ENCODE results near the gene TMSB10.

The TMSB10 gene

DNA sequence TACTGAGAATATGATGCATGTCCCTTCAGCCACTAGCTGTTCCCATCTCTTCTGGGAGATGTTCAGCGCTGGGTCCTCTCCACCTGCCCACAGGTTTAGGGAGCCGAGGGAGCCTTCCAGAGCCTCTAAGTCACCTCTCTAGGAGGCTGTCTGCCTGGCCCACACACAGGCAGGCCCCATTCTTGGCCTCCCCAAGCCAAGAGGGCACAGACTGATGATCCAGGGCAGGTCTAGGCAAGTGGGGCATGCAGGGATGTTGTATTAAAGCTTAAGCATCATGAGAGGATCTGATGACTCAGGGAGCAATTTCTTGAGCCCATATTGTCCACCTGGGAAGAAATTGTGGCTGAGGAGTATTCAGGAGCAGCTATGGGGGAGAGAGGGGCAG is 19.9 kb downstream of the TMSB10 start:
- Histone ChIP-seq H3K9me2 (replicated peaks; ENCODE audit: insufficient read depth, low read length) (no peaks in the 10 kb centered on the region), H3K4me2 (ENCODE audit: low read depth, low read length, poor library complexity, severe bottlenecking) (peak overlapping the region; percentile 62), H3K27me3 (ENCODE audit: low read length) (no peaks in the 10 kb centered on the region), H3K9me3 (ENCODE audit: insufficient read depth, low read length) (no peaks in the 10 kb centered on the region), H4K20me1 (ENCODE audit: low read depth, low read length) (no peaks in the 10 kb centered on the region), H3K9ac (ENCODE audit: low read length) (no peak overlapping the region), H2AFZ (ENCODE audit: low read depth, low read length, severe bottlenecking) (peak overlapping the region; percentile 32), H3K27ac (ENCODE audit: low read depth, low read length) (no peak overlapping the region), H3K36me3 (ENCODE audit: low read length) (no peaks in the 10 kb centered on the region), H3K4me3 (ENCODE audit: insufficient read depth, low read length, poor library complexity, severe bottlenecking) (no peak overlapping the region), H3F3A (ENCODE audit: insufficient read depth) (peaks cover 13% of the 10 kb centered on the region; the same call in 1 of the 2 replicates), H3K79me2 (ENCODE audit: insufficient read depth, low read length) (no peaks in the 10 kb centered on the region)
- TF ChIP-seq EZH2phosphoT487 (conservative IDR thresholded peaks at IDR 0.05; ENCODE audit: low read length) = no peak
- TF ChIP-seq, protein P1, sequence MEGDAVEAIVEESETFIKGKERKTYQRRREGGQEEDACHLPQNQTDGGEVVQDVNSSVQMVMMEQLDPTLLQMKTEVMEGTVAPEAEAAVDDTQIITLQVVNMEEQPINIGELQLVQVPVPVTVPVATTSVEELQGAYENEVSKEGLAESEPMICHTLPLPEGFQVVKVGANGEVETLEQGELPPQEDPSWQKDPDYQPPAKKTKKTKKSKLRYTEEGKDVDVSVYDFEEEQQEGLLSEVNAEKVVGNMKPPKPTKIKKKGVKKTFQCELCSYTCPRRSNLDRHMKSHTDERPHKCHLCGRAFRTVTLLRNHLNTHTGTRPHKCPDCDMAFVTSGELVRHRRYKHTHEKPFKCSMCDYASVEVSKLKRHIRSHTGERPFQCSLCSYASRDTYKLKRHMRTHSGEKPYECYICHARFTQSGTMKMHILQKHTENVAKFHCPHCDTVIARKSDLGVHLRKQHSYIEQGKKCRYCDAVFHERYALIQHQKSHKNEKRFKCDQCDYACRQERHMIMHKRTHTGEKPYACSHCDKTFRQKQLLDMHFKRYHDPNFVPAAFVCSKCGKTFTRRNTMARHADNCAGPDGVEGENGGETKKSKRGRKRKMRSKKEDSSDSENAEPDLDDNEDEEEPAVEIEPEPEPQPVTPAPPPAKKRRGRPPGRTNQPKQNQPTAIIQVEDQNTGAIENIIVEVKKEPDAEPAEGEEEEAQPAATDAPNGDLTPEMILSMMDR (IDR thresholded peaks at IDR 0.05; ENCODE audit: insufficient read depth, low read length, poor library complexity, severe bottlenecking) = no peak

DNA sequence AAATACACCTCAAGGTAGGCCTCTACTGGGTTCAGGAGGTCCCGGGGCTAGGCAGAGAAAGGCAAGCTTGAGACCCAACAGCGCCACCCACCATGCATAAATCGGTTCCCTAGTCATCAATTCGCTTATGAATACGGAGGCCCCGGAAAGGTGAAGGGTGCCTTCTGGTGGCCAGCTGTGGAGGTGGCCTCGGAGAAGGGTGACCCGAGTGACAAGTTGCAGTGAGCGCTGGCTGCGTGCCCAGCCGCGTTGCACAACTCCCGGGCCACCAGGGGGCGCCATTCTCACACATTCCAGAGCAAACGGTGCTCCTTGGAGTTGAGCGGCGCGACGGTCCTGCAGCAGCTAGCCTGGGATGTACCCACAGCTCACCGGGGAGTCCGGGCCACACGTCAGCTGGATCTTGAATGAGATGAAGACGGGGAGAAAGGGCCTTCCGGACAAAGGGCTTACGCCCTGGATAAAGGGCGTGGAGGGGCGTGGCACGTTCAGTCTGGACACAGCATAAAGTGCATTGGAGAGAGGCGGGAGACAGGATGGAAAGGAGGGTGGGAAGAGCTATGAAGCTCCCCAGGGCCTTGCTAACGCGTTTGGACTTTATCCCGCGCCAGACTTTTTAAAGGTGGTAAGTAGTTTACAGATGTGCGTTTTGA is 20.4 kb downstream of the TMSB10 start:
- no peak overlapping the region; the same call in 1 of the 2 replicates for H3K27ac ChIP-seq (ENCODE audit: low read depth, low read length)

DNA sequence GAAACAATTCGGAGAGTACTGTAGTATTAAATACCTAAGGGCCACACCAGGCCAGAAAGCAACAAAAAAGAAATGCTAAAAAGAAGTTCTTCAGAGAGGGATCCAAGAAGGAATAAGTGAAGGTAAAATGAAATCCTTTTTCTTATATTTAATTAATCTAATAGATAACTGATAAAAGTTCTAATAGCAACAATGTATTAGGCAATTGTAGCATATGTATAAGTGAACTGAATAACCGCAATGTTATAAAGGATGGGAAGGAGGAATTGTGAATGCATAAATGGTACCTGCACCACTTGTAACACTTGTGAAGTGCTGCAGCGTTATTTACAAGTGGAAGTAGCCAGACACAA is 21.8 kb downstream of the TMSB10 start:
- peak overlapping the region; percentile 83 for H3K27ac ChIP-seq (ENCODE audit: low read depth, low read length)
- peak overlapping the region; percentile 52 for H3K4me3 ChIP-seq (ENCODE audit: insufficient read depth, low read length, poor library complexity, severe bottlenecking)
- H3K9ac ChIP-seq (ENCODE audit: low read length) = peak overlapping the region; percentile 62

More for the DNA sequence above, 20.4 kb downstream of the TMSB10 start:
- no peaks in the 10 kb centered on the region for H3K27me3 ChIP-seq (ENCODE audit: low read length)
- peak overlapping the region; percentile 52 for H3K4me3 ChIP-seq (ENCODE audit: insufficient read depth, low read length, poor library complexity, severe bottlenecking)
- peaks cover 13% of the 10 kb centered on the region; the same call in 1 of the 2 replicates for H3F3A ChIP-seq (ENCODE audit: insufficient read depth)
- TF ChIP-seq, protein P1 (IDR thresholded peaks at IDR 0.05; ENCODE audit: insufficient read depth, low read length, poor library complexity, severe bottlenecking) = peak; percentile 98
- TF ChIP-seq EZH2phosphoT487 (conservative IDR thresholded peaks at IDR 0.05; ENCODE audit: low read length) = no peak
- no peaks in the 10 kb centered on the region for H3K36me3 ChIP-seq (ENCODE audit: low read length)
- peak overlapping the region; percentile 63 for H2AFZ ChIP-seq (ENCODE audit: low read depth, low read length, severe bottlenecking)
- no peaks in the 10 kb centered on the region for H3K9me3 ChIP-seq (ENCODE audit: insufficient read depth, low read length)
- peak overlapping the region; percentile 62 for H3K4me2 ChIP-seq (ENCODE audit: low read depth, low read length, poor library complexity, severe bottlenecking)
- H4K20me1 ChIP-seq (ENCODE audit: low read depth, low read length) = no peaks in the 10 kb centered on the region
- H3K79me2 ChIP-seq (ENCODE audit: insufficient read depth, low read length) = no peaks in the 10 kb centered on the region
- H3K9me2 ChIP-seq (replicated peaks; ENCODE audit: insufficient read depth, low read length) = no peaks in the 10 kb centered on the region
- H3K9ac ChIP-seq (ENCODE audit: low read length) = peak overlapping the region; percentile 62

More for the DNA sequence above, 21.8 kb downstream of the TMSB10 start:
- Histone ChIP-seq H3K9me3 (ENCODE audit: insufficient read depth, low read length) (no peaks in the 10 kb centered on the region), H3K9me2 (replicated peaks; ENCODE audit: insufficient read depth, low read length) (no peaks in the 10 kb centered on the region), H3K36me3 (ENCODE audit: low read length) (no peaks in the 10 kb centered on the region), H3F3A (ENCODE audit: insufficient read depth) (peaks cover 13% of the 10 kb centered on the region; the same call in 1 of the 2 replicates), H3K27me3 (ENCODE audit: low read length) (no peaks in the 10 kb centered on the region), H3K79me2 (ENCODE audit: insufficient read depth, low read length) (no peaks in the 10 kb centered on the region), H2AFZ (ENCODE audit: low read depth, low read length, severe bottlenecking) (peak overlapping the region; percentile 63), H4K20me1 (ENCODE audit: low read depth, low read length) (no peaks in the 10 kb centered on the region), H3K4me2 (ENCODE audit: low read depth, low read length, poor library complexity, severe bottlenecking) (peak overlapping the region; percentile 62)
- TF ChIP-seq, protein P1 (IDR thresholded peaks at IDR 0.05; ENCODE audit: insufficient read depth, low read length, poor library complexity, severe bottlenecking) = no peak
- TF ChIP-seq EZH2phosphoT487 (conservative IDR thresholded peaks at IDR 0.05; ENCODE audit: low read length) = no peak
